GM18951 (cell line): ENCODE measurements around the gene ATM.

Experiments used
- POLR2A ChIP-seq: IDR thresholded peaks from 4 replicates; pipeline ENCODE4 v1.6.1; 2011; ENCODE audit warnings: mild to moderate bottlenecking; ENCODE audit not compliant: insufficient read length, insufficient read depth; ENCODE audit errors: extremely low read depth
- in situ Hi-C: fragments of 300-500 bp; cut with MboI; formaldehyde crosslinking; loops from one replicate; pipeline ENCODE4 v1.12.0; 2022; ENCODE audit warnings: low sequenced_read_pairs, mixed read lengths, inconsistent platforms; ENCODE audit not compliant: unreplicated experiment

The ATM gene

DNA sequence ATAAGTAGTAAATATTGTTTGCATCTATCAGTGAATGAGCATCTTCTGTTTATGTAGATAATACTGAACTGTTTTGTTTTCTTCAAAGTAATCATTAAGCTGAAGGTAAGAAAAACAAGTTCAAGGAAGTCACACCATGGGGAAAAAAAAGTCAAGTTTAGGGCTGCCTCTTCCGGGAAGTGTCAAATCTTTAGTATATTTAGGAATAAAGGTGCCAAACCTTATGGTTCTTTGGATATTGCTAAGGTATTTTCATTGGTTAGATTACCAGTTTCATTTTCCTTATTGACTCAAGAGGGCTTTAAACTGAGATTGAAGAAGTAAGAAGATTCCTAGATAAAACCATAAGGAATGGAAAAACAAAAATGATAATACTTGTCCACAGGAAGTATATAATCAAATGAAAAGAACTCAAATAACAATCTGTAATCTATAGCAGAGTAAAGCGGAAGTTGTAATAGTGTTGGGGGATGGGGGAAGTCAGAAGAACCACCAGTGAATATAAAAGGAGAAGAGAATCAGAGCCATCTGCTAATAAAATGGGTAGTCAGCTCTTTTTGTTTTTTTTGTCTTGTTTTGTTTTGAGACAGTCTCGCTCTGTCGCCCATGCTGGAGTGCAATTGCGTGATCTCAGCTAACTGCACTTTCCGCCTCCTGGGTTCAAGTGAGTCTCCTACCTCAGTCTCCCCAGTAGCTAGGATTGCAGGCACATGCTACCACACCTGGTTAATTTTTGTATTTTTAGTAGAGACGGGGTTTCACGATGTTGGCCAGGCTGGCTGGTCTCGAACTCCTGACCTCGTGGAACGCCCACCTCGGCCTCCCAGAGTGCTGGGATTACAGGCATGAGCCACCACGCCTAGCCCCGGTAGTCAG is 2.3 kb downstream of the ATM start:
- no peak for TF ChIP-seq POLR2A
- in situ Hi-C loops, result no loop called here

- in situ Hi-C loops, result no loop called here
- TF ChIP-seq POLR2A, result no peak
Observed at GRCh38 chr11:108226036-108226435, 3.2 kb downstream of the ATM start.

DNA sequence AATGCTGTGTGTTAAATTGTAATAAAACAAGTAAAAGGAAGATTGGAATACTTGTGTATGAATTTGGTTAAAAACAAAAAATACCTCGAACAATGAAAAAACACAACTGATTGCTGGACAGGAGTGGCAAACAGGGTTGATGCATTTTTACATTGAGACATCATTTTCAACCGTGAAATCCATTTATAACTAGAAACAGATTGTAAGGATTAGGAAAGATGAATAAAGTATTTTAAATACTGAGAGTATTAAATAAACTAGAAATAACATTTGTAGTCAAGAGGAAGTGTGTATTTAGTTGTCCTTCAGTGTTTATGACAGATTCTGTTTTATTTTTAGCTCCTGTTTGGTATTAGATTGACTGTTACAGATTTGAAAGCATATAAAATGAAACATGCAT is 5.4 kb downstream of the ATM start:
- no peak for TF ChIP-seq POLR2A
- in situ Hi-C loops, result no loop called here

DNA sequence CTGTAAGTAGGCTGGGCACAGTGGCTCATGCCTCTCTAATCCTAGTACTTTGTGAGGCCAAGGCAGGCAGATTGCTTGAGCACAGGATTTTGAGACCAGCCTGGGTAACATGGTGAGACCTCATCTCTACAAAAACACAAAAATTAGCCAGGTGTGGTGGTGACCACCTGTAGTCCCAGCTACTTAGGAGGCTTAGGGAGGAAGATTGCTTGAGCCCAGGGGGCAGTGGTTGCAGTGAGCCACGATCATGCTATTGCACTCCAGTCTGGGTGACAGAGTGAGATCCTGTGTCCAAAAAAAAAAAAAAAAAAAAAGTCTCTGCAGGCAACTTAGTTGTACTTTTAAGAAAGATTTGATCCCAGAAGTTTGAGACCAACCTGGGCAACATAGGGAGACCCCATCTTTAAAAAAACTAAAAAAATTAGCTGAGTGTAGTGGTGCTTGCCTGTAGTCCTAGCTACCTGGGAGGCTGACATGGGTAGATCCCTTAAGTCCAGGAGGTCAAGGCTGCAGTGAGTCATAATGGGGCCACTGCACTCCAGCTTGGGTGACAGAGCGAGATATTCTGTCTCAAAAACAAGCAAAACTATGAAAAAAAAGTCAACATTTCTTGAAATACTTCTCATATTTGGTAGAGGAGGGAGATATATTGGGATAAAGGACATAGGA is 10.5 kb downstream of the ATM start:
- TF ChIP-seq POLR2A, result no peak
- in situ Hi-C loops, result no loop called here

DNA sequence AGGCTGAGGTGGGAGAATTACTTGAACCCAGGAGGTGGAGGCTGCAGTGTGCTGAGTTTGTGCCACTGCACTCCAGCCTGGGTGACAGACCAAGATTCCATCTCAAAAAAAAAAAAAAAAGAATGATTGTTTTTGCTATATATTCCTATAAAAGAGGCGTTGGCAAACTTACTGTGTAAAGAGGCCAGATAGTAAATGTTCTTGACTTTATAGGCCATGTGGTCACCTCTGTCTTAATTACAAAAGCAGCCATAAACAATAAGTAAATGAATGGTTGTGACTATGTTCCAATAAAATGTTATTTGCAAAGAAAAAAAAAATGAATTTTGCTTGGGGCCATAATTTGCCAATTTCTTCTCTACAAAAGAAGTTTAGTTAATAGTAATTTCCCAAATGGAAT is 12.3 kb downstream of the ATM start:
- in situ Hi-C loops, result no loop called here
- TF ChIP-seq POLR2A, result no peak

DNA sequence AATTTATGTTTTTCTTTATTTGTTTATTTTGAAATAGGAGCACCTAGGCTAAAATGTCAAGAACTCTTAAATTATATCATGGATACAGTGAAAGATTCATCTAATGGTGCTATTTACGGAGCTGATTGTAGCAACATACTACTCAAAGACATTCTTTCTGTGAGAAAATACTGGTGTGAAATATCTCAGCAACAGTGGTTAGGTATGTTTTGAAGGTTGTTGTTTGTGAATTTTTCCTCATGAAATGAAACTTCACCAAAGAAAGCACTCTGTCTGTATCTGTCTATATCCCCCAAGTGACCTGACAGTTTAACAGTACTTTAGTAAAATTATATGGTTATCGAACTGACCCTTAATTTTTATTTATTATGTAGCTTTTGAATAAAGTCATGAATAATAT is 12.8 kb downstream of the ATM start:
- no peak for TF ChIP-seq POLR2A
- in situ Hi-C loops, result no loop called here

GRCh38 chr11:108237058-108237481 is 14.2 kb downstream of the ATM start:
- in situ Hi-C loops, result no loop called here
- TF ChIP-seq POLR2A, result no peak

- no peak for TF ChIP-seq POLR2A
- in situ Hi-C loops, result no loop called here
Observed at GRCh38 chr11:108239076-108239475, 16.2 kb downstream of the ATM start.

DNA sequence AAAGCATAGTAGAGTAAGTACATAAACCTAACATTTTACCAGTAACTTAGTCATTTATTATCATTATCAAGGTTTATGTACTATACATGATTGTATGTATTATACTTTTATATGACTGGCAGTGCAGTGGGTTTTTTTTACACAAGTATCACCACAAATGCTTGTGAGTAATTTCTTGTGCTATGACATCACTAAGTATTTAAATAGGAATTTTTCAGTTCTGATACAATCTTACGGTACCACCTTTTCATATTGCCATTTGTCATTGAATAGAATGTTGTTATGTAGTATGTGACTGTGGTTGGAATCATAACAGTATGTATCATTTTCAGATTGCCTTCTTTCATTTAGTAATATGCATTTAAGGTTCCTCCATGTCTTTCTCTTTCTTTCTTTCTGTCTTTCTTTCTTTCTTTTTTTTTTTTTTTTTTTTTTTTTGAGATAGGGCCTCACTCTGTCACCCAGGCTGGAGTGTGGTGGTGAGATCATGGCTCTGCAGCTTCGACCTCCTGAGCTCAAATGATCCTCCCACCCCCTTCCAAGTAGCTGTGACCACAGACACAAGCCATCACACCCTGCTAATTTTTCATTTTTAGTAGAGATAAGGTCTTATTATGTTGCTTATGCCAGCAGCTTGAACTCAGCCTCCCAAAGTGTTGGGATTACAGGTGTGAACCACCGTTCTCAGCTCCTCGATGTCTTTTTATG is 18.6 kb downstream of the ATM start:
- in situ Hi-C loops, result no loop called here
- TF ChIP-seq POLR2A, result no peak

DNA sequence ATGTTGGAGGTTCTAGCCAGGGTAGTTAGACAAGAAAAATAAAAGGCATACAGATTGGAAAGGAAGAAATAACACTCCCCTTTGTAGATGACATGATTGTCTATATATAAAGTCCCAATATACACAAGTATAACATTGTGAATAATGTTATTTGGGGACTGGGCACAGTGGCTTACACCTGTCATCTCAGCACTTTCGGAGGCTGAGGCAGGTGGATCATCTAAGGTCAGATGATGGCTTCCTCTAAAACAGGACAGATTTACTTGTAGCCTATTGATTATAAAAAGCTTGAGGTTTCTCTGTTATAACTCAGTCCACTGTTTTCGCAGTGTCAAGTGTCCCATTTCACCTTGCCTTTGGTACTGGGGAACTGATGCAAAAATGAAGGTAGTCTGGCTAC is 19.6 kb downstream of the ATM start:
- TF ChIP-seq POLR2A, result no peak
- in situ Hi-C loops, result no loop called here

DNA sequence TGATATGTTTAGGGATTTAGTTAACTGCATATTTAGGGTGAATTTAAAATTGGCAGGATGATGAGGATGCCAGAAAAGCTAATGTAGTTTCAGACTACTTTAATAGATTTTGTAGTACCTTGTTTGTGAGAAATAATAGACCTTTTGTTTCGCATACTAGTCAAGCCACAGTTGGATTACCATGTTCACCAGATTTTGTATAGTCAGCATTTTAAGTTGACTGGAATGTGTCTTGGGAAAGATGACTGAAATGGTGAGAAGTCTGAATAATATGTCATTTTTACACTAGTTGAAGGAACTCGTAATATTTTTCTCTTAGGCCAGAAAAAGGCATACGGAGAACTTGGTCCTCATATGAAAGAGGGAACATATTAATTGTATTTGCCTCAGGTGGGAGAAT is 23.4 kb downstream of the ATM start:
- in situ Hi-C loops, result no loop called here
- TF ChIP-seq POLR2A, result no peak

- in situ Hi-C loops, result no loop called here
- TF ChIP-seq POLR2A, result no peak
Observed at GRCh38 chr11:108246885-108247284, 24.0 kb downstream of the ATM start.

DNA sequence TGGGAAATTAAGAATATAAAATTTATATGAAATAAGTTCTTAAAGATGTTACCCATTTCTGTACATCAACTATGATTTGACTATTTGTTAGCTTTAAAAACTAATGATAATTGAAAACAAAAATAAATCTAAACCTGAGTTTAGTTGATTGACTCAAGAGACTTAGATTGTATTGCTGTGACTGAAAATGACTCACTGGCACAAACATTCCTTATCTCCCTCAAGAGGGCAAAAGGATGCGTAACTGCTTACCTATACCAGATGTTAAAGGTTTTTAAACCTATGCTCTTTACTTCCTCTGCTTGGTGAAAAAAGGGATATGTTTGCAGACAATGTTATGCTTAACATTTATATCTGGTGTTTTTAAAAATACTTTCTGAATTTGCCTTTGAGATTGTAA is 30.3 kb downstream of the ATM start:
- TF ChIP-seq POLR2A, result no peak
- in situ Hi-C loops, result no loop called here
